Lung (tissue), 12 donors: ENCODE data around the gene PRDM5. TPM values are rescaled to one million over a fixed set of nuclear protein-coding genes. Genes with fewer than 3 reads are reported as not detected.

Experiments
- ATAC-seq: fragments of 200-7000 bp; cut with Tn5 transposase; one replicate; pipeline ENCODE4 v1.9.1; 2020; ENCODE audit warnings: moderate number of reproducible peaks; ENCODE audit not compliant: insufficient read depth, low FRiP score
- DNase-seq, 3 donors: peaks; one replicate each; pipeline ENCODE4 v3.0.0-alpha.2; 2013 to 2017
- H3K27ac ChIP-seq, 2 donors: one replicate each; pipeline ENCODE4 v1.5.1; 2013; ENCODE audit warnings: mild to moderate bottlenecking in 2 of 2, moderate library complexity in 2 of 2, control low read depth in 1 of 2, inconsistent platforms in 1 of 2, low read depth in 1 of 2, low read length in 1 of 2
- H3K27me3 ChIP-seq, 3 donors: one replicate each; pipeline ENCODE4 v1.5.1; 2013; ENCODE audit warnings: low read length in 2 of 3; ENCODE audit not compliant: control insufficient read depth in 3 of 3, insufficient read depth in 3 of 3
- H3K36me3 ChIP-seq, 4 donors: one replicate each; pipeline ENCODE4 v1.5.1; 2013; ENCODE audit warnings: low read length in 4 of 4, mild to moderate bottlenecking in 1 of 4, moderate library complexity in 1 of 4; ENCODE audit not compliant: control insufficient read depth in 4 of 4, insufficient read depth in 4 of 4
- H3K4me1 ChIP-seq, 5 donors: one replicate each; pipeline ENCODE4 v1.5.1; 2013; ENCODE audit warnings: low read length in 5 of 5, mild to moderate bottlenecking in 2 of 5, moderate library complexity in 1 of 5; ENCODE audit not compliant: control insufficient read depth in 5 of 5, insufficient read depth in 5 of 5
- H3K4me3 ChIP-seq: one replicate; pipeline ENCODE4 v1.5.1; 2013; ENCODE audit warnings: mild to moderate bottlenecking, control low read depth, moderate library complexity
- H3K9ac ChIP-seq, 2 donors: one replicate each; pipeline ENCODE4 v1.5.1; 2013; ENCODE audit warnings: low read length in 2 of 2, control low read depth in 1 of 2; ENCODE audit not compliant: insufficient read depth in 1 of 2
- H3K9me3 ChIP-seq, 4 donors: one replicate each; pipeline ENCODE4 v1.5.1; 2013; ENCODE audit warnings: low read length in 3 of 4, mild to moderate bottlenecking in 1 of 4, moderate library complexity in 1 of 4; ENCODE audit not compliant: control insufficient read depth in 4 of 4, insufficient read depth in 3 of 4
- CTCF ChIP-seq: IDR thresholded peaks from 2 replicates; pipeline ENCODE4 v1.5.1; 2012; ENCODE audit warnings: mild to moderate bottlenecking; ENCODE audit errors: control extremely low read depth, extremely low read depth
- whole genome bisulfite sequencing, 2 donors: extraction: QIAGEN DNeasy Blood & Tissue Kit; methylation state at CpG; one replicate each; pipeline ENCODE4 v1.1.7; 2013; 5-methylcytosine and 5-hydroxymethylcytosine counted together
- polyA plus RNA-seq, 2 donors: library from polyadenylated mRNA; stranded (reverse); fragments of 200-250 nt; gene quantifications; one replicate each; pipeline ENCODE4 v1.2.1, GENCODE V29; 2013
- total RNA-seq, 2 donors: library from RNA; depleted of rRNA in 1 of 2; stranded (reverse); fragments of >200 nt in 1 of 2; gene quantifications; one replicate each; pipeline ENCODE4 v1.2.1, GENCODE V29; 2014 to 2021
- donor health status: control.
- donor health status: control.
- donor health status: Bipolar disorder and iron deficiency.
- donor health status: healthy.
- donor health status: DM: yes; HTN: yes; CAD: no.

PRDM5 gene
- total and polyA plus RNA-seq, 4 donors: 3.0 to 57.6 (median 9.2) TPM

- ATAC-seq (no peak), DNase-seq (no peak)
- H3K36me3 ChIP-seq: no peaks in the 10 kb centered on the region
- H3K9ac ChIP-seq: no peak overlapping the region
- no peak overlapping the region for H3K4me3 ChIP-seq
- TF ChIP-seq CTCF: no peak
- H3K4me1 ChIP-seq: peaks cover 0 to 6% (median 0%) of the 10 kb centered on the region in 5 donors
- H3K9me3 ChIP-seq: no peaks in the 10 kb centered on the region
- no peaks in the 10 kb centered on the region for H3K27me3 ChIP-seq
- WGBS, 2 donors: 44 to 65% methylated on average over 1 of the region's 1 CpG
- H3K27ac ChIP-seq: no peak overlapping the region
Observed at GRCh38 chr4:120703908-120704307, 218.6 kb downstream of the PRDM5 start.

GRCh38 chr4:120699354-120699753 lies 223.2 kb downstream of the PRDM5 start:
- H3K27me3 ChIP-seq: no peaks in the 10 kb centered on the region
- H3K27ac ChIP-seq: no peak overlapping the region
- peaks cover 0 to 23% (median 8%) of the 10 kb centered on the region in 5 donors for H3K4me1 ChIP-seq
- H3K4me3 ChIP-seq: no peak overlapping the region
- H3K9me3 ChIP-seq: no peaks in the 10 kb centered on the region
- H3K36me3 ChIP-seq: no peaks in the 10 kb centered on the region
- DNase-seq (no peak), ATAC-seq (no peak)
- 93 to 100% methylated on average over 1 of the region's 1 CpG for WGBS, 2 donors
- H3K9ac ChIP-seq: no peak overlapping the region
- no peak for TF ChIP-seq CTCF

GRCh38 chr4:120694973-120695372 lies 227.6 kb downstream of the PRDM5 start:
- 34 to 58% methylated on average over 2 of the region's 2 CpGs for WGBS, 2 donors
- Histone ChIP-seq H3K27ac (no peak overlapping the region), H3K27me3 (no peaks in the 10 kb centered on the region), H3K36me3 (no peaks in the 10 kb centered on the region), H3K4me1 (peaks cover 0 to 29% (median 5%) of the 10 kb centered on the region in 5 donors), H3K9ac (no peak overlapping the region), H3K4me3 (no peak overlapping the region), H3K9me3 (no peaks in the 10 kb centered on the region)
- ATAC-seq: no peak
- DNase-seq: peak; percentile 52 to 84 (median 80)
- TF ChIP-seq CTCF: no peak

DNA sequence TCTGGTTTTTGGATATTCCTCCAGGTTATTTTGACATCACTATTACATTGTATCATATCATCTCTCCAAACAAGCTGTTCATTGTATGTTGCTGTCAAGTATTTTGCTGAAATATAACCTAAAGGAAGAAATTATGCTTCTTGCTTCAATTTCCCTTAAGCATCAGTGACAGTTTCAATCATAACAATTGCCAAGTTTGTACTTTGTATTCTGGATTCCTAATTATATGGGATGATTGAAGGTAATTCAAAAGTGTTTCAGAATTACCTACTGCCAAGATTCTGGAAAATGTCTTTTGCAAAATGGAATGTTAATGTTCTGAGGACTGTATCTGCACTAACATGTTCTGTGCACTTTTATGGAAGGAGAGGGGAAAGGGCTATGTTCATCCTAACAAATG lies 228.7 kb downstream of the PRDM5 start:
- Histone ChIP-seq H3K9ac (no peak overlapping the region), H3K9me3 (no peaks in the 10 kb centered on the region), H3K4me3 (no peak overlapping the region), H3K27ac (no peak overlapping the region), H3K4me1 (peaks cover 0 to 29% (median 5%) of the 10 kb centered on the region in 5 donors), H3K36me3 (no peaks in the 10 kb centered on the region), H3K27me3 (no peaks in the 10 kb centered on the region)
- no peak for ATAC-seq
- DNase-seq: no peak
- TF ChIP-seq CTCF: no peak
